GM12874 (cell line): ENCODE measurements around the gene TIRAP.

Source experiments
- TF ChIP-seq, protein P1 (sequence below): IDR thresholded peaks from 2 replicates; pipeline ENCODE4 v1.5.1; 2011; ENCODE audit warnings: low read depth, mild to moderate bottlenecking, control low read depth, low read length, moderate library complexity; ENCODE audit not compliant: insufficient read depth

TIRAP gene

DNA sequence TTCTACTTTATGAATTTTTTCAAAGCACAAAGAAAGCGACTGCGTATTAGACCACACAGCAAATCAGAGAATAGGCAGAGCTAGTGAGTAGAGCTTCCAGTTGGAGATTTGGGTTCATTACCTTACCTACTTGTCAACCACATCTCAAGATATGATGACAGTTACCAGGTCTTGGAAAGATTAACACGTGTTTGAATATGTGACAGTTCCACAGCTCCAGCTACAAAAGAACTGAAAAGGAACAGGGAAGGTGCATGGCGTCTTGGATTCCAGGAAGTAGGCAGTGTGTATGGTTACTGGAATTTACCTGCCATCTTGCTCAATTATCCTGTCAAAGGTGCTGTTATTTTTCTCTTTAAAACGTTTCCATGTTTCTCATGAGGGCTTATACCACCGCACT lies 5.3 kb downstream of the TIRAP start:
- TF ChIP-seq, protein P1, sequence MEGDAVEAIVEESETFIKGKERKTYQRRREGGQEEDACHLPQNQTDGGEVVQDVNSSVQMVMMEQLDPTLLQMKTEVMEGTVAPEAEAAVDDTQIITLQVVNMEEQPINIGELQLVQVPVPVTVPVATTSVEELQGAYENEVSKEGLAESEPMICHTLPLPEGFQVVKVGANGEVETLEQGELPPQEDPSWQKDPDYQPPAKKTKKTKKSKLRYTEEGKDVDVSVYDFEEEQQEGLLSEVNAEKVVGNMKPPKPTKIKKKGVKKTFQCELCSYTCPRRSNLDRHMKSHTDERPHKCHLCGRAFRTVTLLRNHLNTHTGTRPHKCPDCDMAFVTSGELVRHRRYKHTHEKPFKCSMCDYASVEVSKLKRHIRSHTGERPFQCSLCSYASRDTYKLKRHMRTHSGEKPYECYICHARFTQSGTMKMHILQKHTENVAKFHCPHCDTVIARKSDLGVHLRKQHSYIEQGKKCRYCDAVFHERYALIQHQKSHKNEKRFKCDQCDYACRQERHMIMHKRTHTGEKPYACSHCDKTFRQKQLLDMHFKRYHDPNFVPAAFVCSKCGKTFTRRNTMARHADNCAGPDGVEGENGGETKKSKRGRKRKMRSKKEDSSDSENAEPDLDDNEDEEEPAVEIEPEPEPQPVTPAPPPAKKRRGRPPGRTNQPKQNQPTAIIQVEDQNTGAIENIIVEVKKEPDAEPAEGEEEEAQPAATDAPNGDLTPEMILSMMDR = no peak

DNA sequence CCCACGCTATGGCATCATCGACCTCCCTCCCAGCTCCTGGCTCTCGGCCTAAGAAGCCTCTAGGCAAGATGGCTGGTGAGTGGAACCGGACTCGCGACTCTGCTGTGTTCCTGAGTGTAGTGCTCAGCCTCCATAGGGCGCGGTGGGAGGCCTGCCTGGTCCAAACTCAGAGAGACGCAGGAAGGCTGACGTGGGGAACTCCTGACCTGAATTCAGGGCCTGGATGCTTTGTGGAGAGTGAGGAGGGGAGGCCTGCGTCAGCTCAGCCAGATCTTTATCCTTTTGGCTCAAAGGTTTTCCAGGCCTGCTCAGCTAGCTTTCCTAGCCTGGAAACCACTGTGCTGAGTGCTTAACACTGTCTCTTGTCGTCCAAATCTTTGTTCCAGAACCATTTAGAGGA lies 8.0 kb downstream of the TIRAP start:
- TF ChIP-seq, protein P1 = no peak

DNA sequence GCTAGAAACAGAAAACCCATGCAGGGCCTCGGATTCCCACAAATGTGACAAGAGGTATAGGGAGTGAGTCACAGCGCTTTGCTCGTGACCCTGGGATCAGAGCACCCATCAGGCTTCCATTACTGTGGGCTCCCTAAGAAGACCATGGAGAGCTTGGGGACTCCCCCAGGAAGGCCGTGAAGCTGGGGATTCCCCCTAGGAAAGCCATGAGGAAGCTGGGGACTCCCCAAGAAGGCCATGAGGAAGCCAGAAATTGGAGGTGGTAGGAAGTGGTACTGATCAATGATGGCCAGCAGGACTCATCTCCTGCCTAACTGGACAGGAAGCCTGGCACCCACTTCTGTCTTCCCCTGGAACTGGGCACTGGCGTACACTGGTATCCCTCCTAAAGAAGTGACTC lies 10.8 kb downstream of the TIRAP start:
- TF ChIP-seq, protein P1 = no peak

DNA sequence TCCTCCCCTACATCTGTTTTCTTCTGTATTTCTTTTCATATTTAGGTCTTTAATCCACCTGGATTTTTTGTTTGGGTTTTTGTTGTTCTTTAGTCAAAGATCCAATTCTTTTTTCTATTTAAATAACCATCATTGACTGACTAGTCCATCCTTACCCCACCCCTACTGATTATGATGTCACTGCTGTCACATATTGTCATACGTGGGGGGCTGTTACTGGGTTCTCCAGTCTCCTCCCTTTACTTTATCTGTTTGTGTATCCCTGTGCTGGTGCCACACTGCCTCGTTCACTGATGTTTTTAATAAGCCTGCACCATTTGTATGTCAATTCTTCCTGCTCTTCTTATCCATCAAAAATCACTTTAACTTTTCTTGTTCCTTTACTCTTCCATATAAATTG lies 14.1 kb downstream of the TIRAP start:
- TF ChIP-seq, protein P1 = no peak

DNA sequence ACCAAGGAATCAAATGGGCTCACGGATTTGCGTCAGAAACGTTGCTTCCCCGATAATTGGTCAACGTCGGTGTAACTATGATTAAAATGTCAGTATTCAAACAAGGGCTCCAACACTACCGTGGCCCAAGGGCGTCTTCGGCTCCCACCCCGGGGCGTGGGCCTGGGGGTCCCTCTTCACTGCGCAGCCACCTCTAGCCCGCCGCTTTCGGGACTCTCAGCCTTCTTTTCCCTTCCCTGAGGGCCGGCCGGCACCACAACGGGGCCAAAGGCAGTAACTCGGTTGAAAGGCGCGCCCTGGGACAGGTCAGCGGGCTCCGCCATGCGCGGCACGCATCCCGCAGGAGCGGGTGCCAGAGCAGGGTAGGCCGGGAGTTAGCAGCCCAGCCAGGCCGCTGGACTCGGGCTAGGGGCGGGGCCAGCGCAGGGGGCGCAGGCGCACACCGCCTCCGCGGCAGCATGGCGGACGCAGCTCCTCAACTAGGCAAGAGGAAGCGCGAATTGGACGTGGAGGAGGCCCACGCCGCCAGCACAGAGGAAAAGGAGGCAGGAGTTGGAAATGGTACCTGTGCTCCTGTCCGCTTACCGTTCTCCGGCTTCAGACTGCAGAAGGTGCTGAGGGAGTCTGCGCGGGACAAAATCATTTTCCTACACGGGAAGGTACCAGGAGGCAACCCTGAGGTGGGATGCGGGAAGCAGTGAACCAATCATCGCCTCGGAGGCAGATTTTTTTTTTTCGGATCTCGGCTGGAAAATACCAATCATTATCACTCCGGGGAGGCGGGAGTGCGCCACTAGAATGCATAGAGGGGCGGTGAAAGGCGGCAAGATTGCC lies 20.9 kb downstream of the TIRAP start, which contains the start of gene DCPS:
DCPS (plus strand) TSS at position 438 of the 834 bp plus-strand sequence; CDS start at position 459, 21 bp downstream.
- TF ChIP-seq, protein P1 = no peak

DNA sequence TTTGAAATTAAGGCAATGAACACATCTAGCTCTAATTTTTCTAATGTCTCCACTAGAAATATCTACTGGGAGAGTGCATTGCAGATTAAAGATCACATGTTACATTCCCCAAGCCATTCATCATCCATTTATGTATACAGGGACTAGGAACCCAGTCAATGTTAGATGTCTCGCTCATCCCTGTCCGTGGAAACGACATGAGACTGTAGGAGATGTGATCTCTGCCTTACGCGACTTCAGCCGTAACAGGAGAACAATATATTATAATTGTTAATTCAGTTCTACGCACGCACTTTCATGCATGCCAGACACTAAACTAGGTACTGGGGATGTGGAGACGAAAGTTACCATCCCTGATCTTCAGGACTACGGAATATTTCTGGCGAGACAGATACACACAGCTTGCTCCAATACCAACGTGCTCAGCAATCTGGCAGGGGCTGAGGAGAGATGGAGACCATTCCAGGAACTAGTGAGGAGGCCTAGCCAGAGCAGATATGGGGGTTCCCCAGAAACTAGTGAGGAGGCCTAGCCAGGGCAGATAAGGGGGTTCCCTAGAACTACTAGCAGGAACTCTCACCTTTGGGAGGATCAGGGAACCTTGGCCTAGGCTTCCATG lies 21.7 kb downstream of the TIRAP start:
- TF ChIP-seq, protein P1 = no peak

DNA sequence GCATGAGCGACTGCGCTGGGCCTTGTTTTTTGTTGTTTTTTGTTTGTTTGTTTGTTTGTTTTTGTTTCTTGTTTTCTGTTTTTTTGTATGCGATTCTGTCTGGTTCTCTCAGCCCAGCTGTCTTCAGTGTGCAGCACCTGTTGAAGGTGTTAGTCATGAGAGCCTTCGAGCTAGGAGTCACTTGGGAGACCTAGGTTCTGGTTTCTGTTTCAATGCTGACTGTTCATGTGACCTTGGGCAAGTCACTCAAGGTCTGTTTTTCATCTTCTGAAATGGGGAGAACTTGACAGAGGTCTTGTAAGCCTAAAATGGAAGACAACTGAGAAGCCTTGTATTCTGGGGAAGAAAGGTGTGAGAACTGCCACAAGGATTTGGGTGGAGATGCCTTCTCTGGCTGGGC lies 22.8 kb downstream of the TIRAP start:
- TF ChIP-seq, protein P1 = no peak
